ENCODE results near the gene SCIMP. TPM values are rescaled to one million over a fixed set of nuclear protein-coding genes. Genes with fewer than 3 reads are reported as not detected.

The SCIMP gene
- total and polyA plus RNA-seq, 7 donors = 0.60 to 15.5 (median 4.1) TPM

DNA sequence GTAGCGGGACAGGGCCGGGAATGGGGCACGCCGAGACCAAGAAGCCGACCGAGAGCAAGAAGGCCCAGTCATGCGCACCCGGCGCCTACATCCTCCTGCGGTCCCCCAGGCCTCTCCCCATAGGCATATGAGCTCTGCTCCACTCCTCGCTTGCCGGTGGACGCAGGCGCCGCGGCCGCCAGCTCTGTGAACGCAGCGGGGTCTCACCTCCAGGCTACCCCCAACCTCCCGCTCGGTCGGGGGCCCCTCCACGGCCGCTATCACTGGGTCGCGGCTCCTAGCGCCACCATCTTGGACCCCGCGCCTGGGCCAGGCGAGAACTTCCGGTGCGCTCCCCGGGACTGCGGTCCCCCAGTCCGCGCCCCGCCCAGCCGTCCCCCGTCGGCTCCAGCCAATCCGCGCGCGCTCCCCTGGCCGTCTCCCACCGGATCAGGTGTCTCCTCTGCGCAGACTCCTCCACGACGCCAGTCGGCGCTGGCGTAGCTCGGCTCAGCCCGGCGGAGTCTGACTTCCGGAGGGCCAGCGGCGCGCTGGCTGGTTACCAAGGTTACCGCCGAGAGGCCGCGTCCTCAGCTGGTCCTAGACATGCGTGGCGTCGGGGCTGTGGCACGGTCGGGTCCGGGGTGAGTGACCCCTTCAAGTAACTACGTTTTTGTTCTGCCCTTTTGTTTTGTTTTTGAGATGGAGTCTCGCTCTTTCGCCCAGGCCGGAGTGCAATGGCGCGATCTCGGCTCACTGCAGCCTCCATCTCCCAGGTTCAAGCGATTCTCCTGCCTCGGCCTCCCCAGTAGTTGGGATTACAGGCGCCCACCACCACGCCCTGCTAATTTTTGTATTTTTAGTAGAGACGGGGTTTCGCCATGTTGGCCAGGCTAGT is 42.9 kb downstream of the SCIMP start, which contains the start of gene ZNF594:
Gene ZNF594 (minus strand): TSS at position 328 of the 877 bp plus-strand sequence. CDS start 7,612 bp downstream, outside the sequence.
- peaks cover 0 to 10% (median 3%) of the 10 kb centered on the region in 4 donors for H3K36me3 ChIP-seq
- intact Hi-C loops (cut with DNase I) = loop anchor here (5.0 kb wide), 2 partner anchors 79 to 114 kb away; partner anchors contain the start of genes ZFP3 and ZNF232
- peak; percentile 98 for DNase-seq
- H3K27me3 ChIP-seq = no peaks in the 10 kb centered on the region
- TF ChIP-seq POLR2AphosphoS5 (IDR thresholded peaks at IDR 0.05) (peak; percentile 65 to 91 (median 86)), EP300 (IDR thresholded peaks at IDR 0.05) (peak in 1 of 4 donors; percentile 5), POLR2A (IDR thresholded peaks at IDR 0.05) (peak; percentile 36 to 57)
- TF ChIP-seq, protein P1, sequence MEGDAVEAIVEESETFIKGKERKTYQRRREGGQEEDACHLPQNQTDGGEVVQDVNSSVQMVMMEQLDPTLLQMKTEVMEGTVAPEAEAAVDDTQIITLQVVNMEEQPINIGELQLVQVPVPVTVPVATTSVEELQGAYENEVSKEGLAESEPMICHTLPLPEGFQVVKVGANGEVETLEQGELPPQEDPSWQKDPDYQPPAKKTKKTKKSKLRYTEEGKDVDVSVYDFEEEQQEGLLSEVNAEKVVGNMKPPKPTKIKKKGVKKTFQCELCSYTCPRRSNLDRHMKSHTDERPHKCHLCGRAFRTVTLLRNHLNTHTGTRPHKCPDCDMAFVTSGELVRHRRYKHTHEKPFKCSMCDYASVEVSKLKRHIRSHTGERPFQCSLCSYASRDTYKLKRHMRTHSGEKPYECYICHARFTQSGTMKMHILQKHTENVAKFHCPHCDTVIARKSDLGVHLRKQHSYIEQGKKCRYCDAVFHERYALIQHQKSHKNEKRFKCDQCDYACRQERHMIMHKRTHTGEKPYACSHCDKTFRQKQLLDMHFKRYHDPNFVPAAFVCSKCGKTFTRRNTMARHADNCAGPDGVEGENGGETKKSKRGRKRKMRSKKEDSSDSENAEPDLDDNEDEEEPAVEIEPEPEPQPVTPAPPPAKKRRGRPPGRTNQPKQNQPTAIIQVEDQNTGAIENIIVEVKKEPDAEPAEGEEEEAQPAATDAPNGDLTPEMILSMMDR (IDR thresholded peaks at IDR 0.05) = peak; percentile 52 to 61 (median 58)
- peak within 1 kb of the TSS; percentile 80 to 92 (median 86) for H3K4me3 ChIP-seq
- H3K27ac ChIP-seq = peak within 1 kb of the TSS; percentile 78 to 87 (median 83)
- 2 to 3% methylated on average over 82 of the region's 82 CpGs for WGBS, 2 donors
- H3K4me1 ChIP-seq = peaks cover 0 to 23% (median 16%) of the 10 kb centered on the region in 4 donors
- peaks cover 0 to 10% (median 4%) of the 10 kb centered on the region in 4 donors for H3K9me3 ChIP-seq

DNA sequence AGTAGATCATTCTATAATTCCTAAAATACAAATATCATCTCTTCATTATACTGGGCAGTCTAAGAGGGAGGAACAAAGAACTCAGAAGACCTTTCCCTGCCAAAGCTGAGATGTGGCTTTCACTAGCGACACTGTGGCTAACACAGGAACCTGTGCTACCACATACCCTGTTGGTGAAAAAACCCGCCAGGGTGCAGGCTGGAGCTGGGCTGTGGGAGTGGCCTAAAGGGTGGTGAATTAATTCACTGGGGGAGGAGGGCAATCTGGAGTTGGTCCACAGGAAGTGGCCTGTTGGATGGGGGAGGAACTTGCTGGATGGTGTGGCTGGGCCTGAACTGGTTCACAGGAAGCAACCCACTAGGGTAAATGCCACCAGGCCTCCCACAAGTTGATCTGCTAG is 50.4 kb downstream of the SCIMP start:
- Histone ChIP-seq H3K4me3 (no peak overlapping the region), H3K36me3 (peaks cover 0 to 38% (median 13%) of the 10 kb centered on the region in 4 donors), H3K27ac (no peak overlapping the region), H3K4me1 (no peaks in the 10 kb centered on the region), H3K27me3 (no peaks in the 10 kb centered on the region), H3K9me3 (peaks cover 67 to 84% (median 69%) of the 10 kb centered on the region in 4 donors)
- intact Hi-C loops (cut with DNase I) = no loop called here
- TF ChIP-seq POLR2AphosphoS5 (IDR thresholded peaks at IDR 0.05) (no peak), POLR2A (IDR thresholded peaks at IDR 0.05) (no peak), EP300 (IDR thresholded peaks at IDR 0.05) (no peak)
- TF ChIP-seq, protein P1 (IDR thresholded peaks at IDR 0.05) = no peak
- WGBS, 2 donors = 93 to 95% methylated on average over 2 of the region's 2 CpGs
- DNase-seq = no peak

DNA sequence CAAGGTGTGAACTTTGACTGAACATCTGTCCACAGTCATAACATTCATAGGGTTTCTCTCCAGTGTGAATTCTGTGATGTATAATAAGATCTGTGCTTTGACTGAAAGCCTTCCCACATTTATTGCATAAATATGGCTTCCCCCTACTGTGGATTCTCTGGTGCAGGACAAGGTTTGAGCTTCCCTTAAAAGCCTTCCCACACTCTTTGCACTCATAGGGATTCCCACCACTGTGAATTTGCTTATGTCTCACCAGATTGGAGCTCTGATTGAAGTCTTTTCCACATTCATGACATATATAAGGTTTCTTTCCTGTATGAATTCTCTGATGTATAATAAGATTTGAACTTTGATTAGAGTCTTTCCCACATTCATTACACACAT is 51.3 kb downstream of the SCIMP start:
- Histone ChIP-seq H3K27me3 (no peaks in the 10 kb centered on the region), H3K4me1 (no peaks in the 10 kb centered on the region), H3K4me3 (no peak overlapping the region), H3K36me3 (peaks cover 0 to 38% (median 13%) of the 10 kb centered on the region in 4 donors), H3K27ac (no peak overlapping the region), H3K9me3 (peaks cover 73 to 88% (median 76%) of the 10 kb centered on the region in 4 donors)
- TF ChIP-seq, protein P1 (IDR thresholded peaks at IDR 0.05) = no peak
- no peak for TF ChIP-seq EP300 (IDR thresholded peaks at IDR 0.05)
- no peak for TF ChIP-seq POLR2AphosphoS5 (IDR thresholded peaks at IDR 0.05)
- no peak for TF ChIP-seq POLR2A (IDR thresholded peaks at IDR 0.05)
- intact Hi-C loops (cut with DNase I) = no loop called here
- DNase-seq = no peak

DNA sequence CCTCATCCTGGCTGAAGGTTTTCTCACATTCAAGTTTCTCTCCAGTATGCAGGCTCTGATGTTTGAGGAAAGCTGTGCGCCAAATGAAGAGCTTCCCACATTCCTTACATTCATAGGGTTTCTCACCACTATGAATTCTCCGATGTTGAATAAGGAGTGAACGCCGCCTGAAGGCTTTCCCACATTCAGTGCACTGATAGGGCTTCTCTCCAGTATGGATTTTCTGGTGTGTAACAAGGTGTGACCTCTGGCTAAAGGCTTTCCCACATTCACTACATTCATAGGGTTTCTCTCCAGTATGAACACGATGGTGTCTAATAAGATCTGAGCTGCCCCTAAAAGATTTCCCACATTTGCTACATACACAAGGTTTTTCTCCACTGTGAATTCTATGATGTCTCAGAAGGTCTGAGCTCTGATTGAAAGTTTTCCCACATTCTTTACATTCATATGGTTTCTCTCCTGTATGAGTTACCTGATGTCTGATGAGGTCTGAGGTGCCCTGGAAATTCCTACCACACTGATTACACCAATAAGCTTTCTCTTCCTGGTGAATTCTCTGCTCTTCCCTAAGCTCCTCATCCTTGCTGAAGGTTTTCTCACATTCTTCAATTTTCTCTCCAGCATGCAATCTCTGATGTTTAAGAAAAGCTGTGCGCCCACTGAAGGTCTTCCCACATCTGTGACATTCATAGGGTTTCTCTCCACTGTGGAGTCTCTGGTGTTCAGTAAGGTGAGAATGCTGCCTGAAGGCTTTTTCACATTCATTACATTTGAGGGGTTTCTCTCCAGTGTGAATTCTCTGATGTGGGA is 51.9 kb downstream of the SCIMP start:
- no peak overlapping the region for H3K4me3 ChIP-seq
- no peaks in the 10 kb centered on the region for H3K4me1 ChIP-seq
- peaks cover 73 to 91% (median 77%) of the 10 kb centered on the region in 4 donors for H3K9me3 ChIP-seq
- no peaks in the 10 kb centered on the region for H3K27me3 ChIP-seq
- no peak overlapping the region for H3K27ac ChIP-seq
- intact Hi-C loops (cut with DNase I) = no loop called here
- H3K36me3 ChIP-seq = peaks cover 0 to 38% (median 13%) of the 10 kb centered on the region in 4 donors
- DNase-seq = no peak
- TF ChIP-seq POLR2AphosphoS5 (IDR thresholded peaks at IDR 0.05) = no peak
- TF ChIP-seq, protein P1 (IDR thresholded peaks at IDR 0.05) = no peak
- TF ChIP-seq EP300 (IDR thresholded peaks at IDR 0.05) = no peak
- TF ChIP-seq POLR2A (IDR thresholded peaks at IDR 0.05) = no peak
- 98 to 99% methylated on average over 6 of the region's 6 CpGs for WGBS, 2 donors

Data from sigmoid colon (tissue), 7 donors.